Activated CD4-positive, alpha-beta T cell treated with anti-CD3 and anti-CD28 coated beads, Interleukin-2, amount 50 U/mL, for 48 hours (primary cell): Measurements from ENCODE around the gene PGRMC2.
A peak's percentile ranks its signal among the peaks of the same experiment; 100 is the strongest.
"Not testable (repeated sequence)": the region's sequence is repeated elsewhere in the genome, so short reads cannot be mapped to it uniquely, and the experiment has no call there.

Experiments used
- DNase-seq, 2 experiments: peaks; one replicate each; pipeline ENCODE4 v3.0.0-alpha.2; 2020

The PGRMC2 gene

DNA sequence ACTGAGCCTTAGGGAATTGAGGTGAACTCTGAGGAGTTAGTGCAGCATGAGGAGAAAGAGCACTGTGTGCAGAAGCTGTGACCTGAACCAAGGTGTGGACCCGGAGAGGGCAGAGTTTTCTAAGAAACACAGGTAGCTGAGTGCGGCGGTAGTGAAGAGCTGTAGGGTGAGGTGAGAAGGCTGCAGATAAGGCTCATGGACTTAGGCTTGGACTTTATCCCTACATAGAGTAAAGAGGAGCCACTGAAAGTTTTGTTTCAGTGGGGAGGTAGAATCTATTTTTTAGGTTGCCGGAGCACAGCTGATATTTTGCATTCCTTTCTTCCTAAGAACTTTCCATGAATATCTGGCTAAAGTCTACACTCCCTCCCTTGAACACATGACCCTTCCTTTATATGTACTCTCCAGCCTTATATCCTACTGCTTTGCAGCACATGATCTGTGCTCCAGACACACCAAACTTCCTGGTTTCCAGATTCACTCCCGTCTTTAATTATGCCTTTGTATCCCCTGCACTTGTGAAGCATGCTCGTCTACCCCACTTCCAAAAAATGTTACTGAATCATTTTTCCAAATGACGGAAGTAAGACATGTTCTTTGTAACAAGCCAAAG, 10.6 kb upstream of the PGRMC2 start:
- DNase-seq: no peak

DNA sequence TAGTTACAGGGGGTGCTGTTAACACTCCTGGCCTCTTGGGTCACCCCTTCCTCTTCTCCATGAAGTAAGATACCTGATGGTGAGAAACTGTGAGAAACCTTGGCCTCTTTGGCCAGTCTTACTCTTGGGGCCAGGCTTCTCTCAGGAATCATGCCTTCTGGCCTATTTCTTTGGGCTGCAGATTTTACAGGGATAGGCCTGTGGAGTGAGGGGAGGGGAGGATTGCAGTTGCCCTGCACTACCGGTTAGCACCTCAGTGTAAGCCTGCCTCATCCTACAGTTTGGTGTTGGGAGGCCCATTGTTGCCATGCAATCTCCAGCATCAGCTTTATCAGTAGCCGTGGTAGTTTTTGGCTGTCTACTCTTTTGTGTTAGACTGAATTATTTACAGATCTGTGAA, 7.6 kb upstream of the PGRMC2 start:
- no peak for DNase-seq

DNA sequence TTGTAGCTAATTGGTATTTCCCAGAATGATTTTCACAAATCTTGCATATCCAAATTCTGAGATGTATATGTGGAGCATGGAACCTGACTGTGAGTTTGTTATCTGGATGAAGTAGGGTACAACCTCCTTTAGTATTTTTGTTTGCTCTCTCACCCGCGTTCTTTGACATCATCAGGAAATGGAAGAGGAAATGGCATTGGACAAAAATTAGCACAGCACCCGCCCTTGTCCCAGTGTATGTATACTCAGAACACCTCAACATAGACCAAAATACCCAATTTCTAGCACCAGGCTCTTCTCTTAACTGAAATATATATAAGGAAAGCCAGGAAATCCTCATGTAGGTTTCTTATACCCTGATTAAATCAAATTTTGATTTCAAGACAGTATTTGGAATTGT, 6.9 kb upstream of the PGRMC2 start:
- no peak for DNase-seq

DNA sequence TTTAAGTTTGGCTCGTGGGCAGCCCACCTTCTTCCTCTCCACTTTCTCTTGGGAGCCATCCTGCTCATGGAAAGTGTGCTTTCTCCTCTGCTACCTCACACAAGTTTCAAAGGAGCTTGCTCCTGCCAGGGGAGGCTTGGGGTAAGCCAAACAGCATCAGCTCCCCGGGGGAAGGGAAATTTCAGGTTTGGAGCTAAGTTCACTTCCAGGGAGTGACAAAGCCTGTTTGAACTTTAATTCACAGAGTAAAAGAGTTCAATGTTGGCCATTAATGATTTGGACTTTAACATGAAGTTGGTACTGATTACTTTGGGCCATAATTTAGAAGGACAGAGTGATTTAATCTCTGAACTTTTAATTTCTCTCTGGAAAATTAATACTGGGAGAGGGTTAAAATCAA, 4.7 kb upstream of the PGRMC2 start:
- no peak for DNase-seq

DNA sequence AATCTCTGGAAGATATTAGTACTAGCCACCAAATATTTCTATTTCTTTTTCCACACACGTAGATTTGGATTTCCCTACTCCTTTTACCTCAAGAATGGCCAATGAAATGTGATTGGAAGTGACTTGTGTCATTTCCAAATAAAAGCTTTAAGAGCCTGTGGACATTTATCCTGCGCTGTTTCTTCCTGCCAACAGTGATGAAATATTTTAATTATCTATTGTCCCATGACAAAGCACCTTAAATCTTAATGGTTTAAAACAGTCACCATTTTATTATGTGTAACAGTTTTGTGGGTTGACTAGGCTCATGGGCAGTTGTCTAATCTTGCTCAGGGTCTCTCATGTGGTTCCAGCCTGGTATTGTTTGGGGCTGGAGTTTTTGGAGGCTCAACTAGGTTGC, 3.5 kb upstream of the PGRMC2 start:
- no peak for DNase-seq

DNA sequence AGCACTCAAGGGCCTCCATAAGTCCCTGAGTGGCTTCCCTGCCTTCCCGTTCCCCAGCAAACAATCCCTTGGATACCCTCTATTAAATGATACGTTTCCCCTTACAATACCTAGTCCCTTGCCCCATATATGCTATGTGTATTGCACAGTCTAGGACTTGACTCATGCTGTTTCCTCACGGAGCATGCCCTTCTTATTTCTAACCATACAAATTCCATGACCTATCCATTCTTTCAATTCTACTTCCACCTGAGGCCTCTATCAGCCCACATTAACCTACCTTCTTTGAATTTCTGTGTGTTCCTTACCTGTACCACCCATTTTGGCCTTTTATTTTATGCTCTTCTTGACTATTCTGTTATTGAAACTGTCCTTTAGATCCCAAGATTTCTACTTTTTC, 2.9 kb upstream of the PGRMC2 start:
- DNase-seq: no peak

DNA sequence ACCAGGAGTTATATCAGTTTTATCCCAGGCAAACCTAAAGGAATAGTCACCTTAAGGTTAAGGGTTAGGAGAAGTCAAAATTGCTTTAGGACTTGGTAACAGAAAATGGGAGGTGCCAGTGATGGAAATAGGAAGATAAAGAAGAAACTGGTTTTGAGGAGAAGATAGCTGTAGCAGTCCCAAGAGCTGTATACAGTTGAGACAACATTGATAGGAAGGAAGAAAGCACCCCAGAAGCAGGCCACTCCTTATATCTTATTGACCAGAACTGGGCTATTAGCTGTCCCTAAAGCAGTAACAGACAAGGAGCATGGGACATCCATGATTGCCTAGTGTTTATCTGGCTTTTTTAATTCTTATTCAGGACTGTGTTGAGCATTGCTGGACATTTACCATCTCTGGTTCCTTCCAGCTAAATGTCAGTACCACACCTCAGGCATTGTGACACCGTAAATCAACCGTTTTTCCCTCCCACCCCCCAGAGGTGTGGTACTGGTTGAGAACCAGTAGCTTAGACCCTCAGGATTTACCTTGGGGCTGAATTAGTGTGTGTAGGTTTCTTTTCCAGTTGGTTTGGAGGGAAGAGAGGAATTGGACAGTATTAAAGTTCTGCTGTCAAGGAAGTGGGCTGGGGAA, 2.0 kb upstream of the PGRMC2 start:
- DNase-seq: no peak

DNA sequence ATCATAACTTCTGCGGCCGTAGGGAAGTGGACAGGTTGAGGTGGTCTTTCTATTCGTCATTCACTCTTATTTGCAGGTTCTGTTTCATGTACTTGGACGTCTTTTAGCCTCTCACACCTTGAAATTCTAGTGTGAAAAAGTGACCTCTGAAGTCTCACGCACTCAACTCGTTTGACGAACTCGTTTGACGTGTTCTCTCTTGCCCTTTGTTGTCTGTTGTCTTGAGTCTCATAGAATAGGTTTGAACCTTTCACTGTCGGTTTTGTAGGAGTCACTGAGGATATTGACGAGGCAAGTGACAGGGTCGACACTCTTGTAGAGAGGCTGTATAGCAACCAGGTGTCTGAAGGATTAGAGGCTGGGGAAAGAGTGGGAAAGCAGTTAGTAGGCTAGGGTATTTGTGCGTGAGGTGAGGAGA, 1.1 kb upstream of the PGRMC2 start:
- DNase-seq: peak in 1 of 2 experiments; percentile 5

DNA sequence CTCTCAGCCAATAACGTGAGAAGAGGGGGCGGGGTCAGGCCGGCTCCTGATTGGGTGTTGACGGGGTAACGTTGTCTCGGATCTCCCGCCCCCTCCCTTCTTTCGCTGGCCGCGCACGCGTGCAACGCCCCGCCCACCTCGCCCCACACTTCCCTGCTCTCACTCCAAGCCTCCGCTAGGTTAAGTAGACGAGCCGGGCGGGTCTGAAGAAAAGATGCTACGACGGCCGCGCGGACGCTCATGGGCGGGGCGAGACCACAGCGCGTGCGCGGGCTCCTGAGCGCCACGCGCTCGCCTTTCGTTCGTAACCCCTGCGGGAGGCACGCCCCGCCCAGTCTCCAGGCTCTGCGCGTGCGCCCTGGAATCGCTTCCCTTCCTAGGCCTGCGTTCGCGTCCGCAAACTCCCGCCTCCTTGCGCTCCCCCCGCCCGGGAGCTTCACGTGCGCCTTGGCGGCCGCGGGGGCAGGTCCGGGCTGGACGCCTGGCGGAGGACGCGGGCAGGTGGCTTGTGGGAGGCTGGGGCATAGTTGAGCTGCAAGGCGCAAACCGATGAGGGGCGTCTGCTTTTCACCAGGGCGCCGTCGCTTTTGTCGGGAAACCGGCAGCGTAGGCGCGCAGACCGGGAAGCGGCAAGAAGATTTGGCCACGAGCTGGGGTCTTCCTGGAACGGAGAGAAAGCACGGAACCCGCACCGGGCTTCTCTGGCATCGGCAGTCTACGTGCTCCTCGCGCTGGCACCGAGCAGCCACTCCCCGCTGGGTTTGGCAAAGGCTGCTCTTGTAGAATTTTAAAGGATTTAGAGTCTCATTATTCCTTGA, 467 bp upstream of the PGRMC2 start:
- DNase-seq: peak; percentile 100

DNA sequence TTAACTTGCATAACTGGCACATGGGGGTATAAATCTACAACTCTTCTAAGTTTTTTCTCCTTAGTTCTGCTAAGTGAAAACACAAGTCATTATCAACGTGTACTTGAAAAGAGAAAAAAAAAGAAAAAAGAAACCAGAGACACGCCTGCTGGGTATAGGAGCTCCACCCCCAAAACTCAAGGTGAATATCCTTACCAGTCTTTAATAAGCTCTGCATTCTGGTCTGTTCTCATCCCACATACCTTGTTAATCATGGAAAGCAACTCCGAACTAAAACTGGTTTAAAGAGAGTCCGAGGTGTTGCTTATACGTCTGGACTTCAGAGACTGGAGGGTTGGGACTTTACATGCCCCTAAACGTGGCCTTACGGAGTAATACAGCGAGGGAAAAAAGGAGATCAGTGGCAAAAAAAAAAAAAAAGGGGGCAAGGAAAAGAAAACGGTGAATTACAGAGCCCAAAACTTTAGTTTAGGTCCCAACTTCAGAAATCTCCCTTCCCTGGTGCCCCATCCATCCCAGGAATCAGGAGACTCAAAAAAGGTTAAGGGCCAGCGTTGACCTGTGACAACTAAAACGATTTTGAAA, 1.0 kb downstream of the PGRMC2 start:
- peak; percentile 7 to 16 for DNase-seq

DNA sequence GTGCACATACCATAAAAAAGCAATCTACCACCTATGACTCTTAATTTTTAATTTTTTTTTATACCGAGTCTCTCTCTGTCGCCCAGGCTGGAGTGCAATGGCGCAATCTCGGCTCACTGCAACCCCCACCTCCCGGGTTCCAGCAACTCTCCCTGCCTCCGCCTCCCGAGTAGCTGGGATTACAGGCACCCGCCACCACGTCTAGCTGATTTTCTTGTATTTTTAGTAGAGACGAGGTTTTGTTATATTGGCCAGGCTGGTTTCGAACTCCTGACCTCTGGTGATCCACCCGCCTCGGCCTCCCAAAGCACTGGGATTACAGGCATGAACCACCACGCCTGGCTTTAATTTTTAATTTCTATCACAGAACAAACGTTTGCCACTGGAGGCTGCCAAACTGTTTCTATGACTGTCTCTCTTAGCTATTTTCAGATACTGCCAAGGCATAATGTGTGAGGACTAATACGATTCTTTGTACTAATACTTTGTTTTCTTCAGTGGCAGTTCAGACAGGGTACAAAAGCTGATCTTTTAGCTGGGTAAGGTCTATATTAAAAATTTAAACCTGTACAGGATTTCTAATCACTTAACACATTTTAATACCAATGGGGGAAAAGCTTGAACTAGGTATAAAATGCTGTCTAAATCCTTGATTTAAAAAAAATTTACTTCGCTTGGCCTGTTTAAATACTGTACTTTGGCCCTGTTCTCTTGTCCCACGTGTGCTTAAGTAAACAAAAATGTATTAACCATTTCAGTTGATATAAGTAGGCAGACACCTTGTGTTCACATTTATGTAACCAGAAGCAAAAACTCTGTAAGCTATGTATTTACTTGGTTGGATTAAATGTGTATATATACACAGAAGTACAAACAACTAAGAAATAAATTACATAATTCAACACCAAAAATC, 2.3 kb downstream of the PGRMC2 start:
- no peak for DNase-seq

DNA sequence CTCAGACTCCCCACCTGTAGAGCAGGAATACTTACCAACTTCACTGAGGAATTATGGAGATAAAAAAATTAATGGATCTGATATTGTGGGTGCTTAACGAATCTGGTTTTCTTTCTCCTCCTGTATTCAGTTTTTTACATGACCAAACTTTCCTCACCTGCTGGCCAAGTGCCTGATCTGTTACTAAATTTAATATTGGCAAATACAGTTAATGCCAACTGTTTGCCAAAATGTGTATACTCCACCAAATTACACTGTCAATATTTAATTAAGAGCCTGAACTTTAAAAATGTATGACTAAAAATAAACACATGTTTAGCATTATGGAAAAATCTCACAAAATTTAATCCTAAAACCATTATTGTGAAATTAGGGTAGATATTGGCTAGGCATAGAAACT, 3.3 kb downstream of the PGRMC2 start:
- DNase-seq: no peak

DNA sequence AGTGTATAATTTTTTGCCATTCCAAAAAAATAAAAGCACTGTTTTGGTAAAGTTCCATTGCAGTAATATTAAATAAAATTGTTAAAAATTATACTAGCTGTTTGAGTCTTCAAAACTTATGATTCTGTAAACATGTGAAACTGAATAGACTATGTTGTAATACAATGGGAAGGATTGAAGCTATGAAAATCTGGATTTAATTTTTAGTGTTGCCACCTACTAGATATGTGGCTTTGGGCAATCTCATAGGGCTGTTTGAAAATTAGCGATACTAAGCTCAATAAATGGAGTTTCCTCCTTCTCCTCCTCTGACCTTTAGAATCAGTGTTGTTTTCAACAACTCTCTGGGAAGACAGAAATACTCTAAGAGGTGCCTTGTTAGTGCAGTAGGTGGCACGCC, 4.5 kb downstream of the PGRMC2 start:
- no peak for DNase-seq

DNA sequence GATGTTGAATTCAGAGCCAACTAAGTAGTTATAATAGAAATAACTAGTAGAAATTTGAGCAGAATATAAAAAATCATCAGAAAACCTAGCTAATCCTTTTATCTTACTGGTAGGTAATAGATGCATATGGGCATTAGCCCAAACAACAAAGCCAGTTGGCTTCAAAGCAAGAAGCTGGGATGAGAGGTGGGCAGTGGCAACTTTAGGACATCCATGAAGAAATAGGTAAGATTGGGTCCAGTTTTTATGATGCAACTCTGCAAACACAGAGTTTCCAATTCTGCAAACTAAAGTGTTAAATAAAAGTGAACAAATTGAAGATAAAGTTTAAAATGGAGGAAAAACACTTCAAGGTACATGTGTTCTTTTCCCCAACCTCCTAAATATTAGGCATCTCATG, 5.1 kb downstream of the PGRMC2 start:
- DNase-seq: no peak

DNA sequence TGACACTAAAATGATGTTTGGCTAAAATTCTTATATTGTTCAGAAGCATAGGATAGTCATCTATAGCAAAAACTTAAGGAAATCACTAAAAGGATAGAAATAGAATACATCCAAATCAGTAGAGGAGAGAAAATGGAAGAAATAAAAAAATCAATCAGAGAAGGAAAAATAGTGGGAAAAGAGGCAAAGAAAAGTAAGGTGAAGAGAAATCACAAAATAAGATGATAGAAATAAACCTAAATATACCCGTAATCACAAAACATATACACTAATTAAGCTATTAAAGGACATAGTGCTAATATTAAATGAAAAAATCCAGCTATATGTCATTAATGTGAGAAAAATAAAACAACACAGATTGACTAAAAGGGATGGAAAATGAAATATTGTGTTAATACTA, 6.3 kb downstream of the PGRMC2 start:
- DNase-seq: no peak

DNA sequence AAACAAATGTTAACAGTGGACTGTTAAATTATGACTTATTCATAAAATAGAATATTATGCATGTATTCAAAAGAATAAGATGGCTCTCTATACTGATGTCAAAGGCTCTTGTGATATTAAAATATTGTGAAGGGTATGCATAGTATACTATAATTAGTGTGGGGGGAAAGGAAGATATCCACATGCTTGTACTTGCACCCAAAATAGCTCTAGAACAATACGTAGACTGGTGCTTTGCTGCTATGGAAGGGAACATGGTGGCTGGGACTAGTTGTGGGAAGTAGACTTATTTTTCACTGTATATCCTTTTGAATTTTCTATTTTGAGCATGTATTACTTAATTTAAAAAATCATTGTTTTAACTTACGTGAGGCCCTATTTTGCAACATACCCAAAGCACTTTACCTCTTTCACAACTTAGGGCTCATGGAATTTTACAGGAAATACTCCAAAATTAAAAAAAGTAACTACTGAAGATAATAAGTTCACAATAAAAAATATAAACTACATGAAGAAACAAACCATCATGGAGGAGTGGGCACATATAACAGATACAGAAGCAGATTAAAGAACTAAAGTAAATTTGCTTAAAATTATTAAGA, 7.9 kb downstream of the PGRMC2 start:
- DNase-seq: no peak

DNA sequence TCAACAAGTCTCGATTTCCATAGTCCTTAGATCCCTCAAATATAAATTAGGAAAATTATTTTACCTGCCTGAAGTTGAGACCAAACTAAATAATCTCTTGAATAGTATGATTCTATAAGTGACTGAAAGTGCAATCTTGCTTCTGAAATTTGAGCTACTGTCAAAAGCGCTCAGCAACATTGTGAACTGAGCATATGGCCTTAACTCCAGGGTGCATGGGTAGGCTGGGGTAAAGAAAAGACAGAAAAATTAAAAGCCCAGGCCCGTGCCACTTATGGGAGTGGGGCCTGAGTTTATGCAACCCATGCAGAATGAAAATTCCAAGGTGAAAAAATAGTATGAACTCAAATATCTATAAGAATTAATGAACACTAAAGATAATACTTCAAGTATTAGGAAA, 9.8 kb downstream of the PGRMC2 start:
- no peak for DNase-seq

DNA sequence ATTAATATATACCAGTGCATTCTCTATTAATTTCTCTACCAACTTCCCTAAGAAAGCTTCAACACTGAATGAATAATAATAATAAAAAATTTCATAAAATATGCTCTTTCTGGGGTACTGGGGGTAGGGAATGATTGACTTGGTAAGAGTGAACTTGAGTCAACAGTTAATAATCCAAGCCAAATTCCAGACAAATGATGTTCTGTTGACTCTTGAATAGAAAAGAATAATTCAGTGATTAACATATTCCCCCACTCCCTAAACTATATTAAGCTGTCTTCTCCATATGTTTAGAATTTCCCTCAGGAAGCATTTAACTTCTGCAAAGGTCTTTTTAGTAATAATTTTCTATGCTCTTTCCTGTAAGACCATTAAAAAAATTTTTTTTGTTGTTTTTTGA, 12.3 kb downstream of the PGRMC2 start:
- DNase-seq: no peak

DNA sequence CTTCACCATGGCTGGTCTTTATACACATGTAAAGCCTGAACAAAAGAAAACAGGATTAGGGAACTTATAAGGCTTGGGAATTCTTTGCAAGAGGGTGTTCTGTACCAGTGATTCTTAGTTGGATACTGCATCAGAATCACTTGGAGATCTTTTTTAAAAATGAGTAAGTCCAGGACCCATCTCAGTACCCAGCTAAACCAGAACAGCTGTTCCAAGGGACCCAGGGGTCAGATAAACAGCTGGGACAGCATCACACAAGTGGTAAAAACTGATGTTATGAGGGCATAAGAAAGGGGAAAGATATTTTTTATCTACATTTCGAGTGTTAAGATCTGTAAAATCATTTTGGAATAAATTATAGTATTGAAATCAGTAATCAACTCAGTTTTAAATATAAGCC, 16.1 kb downstream of the PGRMC2 start:
- DNase-seq: no peak

DNA sequence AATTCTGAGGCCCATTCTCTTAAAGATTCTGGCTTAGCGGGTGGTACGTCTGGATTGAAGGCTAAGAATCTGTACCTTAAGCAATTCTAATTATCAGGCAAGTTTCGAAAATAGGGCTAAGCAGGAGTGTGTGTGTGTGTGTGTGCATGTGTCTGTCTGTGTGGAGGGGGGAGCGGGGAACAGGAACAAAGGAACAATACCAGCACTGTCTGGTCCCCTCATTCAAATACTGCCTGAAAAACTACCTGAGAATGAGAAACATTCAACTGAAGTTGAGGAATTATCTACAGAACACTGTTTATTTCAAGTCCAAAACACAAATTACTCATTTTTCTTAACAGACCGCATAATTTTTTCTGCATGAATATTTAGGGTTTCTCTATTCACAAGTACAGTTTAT, 18.6 kb downstream of the PGRMC2 start:
- DNase-seq: no peak

DNA sequence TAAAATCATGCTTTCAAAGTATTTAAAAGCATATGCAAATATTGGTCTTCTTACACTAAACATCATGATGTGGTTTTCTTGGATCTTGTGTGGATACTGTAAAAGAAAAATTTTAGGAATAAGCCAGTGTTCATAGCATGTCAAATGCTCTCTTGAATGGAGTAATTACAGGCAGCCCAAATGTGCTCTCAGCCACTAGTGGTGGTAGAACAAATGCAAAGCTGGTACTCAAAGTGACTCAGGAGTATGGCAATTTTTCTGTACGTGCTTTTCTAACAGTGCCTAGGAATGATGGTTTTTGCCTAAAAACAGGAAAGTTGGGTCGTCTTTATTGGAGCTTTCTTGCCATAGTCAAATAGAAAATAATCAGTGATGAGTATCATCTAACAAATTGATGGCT, 19.9 kb downstream of the PGRMC2 start:
- DNase-seq: no peak

DNA sequence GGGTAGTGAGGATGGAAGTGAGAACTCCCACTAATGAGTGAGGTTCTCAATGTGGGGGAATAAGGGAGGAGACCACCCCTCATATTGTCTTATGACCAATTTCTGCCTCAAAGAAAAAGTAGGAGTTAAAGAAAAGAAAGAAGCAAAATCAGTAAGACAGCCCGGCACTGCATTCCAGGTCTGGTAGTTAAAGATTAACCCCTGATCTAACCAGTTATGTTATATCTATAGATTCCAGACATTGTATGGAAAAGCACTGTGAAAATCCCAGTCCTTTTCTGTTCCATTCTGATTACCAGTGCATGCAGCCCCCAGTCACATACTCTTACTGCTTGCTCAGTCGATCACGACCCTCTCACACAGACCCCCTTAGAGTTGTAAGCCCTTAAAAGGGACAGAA, 20.4 kb downstream of the PGRMC2 start:
- not testable (repeated sequence) for DNase-seq
